ENCODE measurements around the gene A2M.

- TF ChIP-seq CTCF (IDR thresholded peaks at IDR 0.05) (no peak), POLR2A (IDR thresholded peaks at IDR 0.05) (no peak)
Observed at GRCh38 chr12:9098463-9099026, 17.2 kb downstream of the A2M start.

Data from transverse colon (tissue), 3 donors.